ENCODE data around the gene FARSA.

DNA sequence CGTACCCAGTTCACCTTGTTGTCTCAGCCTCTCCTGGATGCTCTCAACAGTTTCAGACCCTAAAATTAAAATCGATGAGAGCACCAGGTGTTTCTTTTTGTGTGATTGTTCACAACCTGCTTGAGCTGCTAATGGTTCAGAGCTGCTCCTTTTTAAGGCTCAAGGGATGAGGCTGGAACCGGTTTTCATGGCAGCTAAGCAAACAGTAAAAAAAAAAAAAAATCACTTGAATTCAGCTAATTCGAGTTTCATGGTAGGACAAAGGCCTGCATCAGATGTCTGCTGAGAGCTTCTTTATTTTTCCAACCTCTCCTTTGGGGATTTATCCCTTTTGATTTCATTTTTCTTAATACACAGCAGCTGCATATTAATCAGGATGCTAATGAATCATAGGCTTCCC lies 20.9 kb downstream of the FARSA start:
- TF ChIP-seq TAF1 (IDR thresholded peaks at IDR 0.05; ENCODE audit: low read depth, low read length) (no peak), POLR2A (IDR thresholded peaks at IDR 0.05; ENCODE audit: low read depth, low read length) (no peak), POLR2AphosphoS5 (IDR thresholded peaks at IDR 0.05; ENCODE audit: low read depth, low read length) (no peak)

All from GM12891 (cell line).